K562 (cell line): ENCODE results near the gene CAMK2G. TPM values are rescaled to one million over a fixed set of nuclear protein-coding genes. Genes with fewer than 3 reads are reported as not detected.
A peak's percentile ranks its signal among the peaks of the same experiment; 100 is the strongest.

Source experiments
- CTCF ChIP-seq, 3 experiments: IDR thresholded peaks in 2 of 3; conservative IDR thresholded peaks in 1 of 3; 2 replicates each; pipeline ENCODE4 v1.5.1; 2011 to 2012; ENCODE audit warnings: low read length in 3 of 3, mild to moderate bottlenecking in 3 of 3, control low read depth in 2 of 3, improper control_type of control experiment in 1 of 3, inconsistent platforms in 1 of 3, low read depth in 1 of 3, mixed read lengths in 1 of 3, moderate library complexity in 1 of 3; ENCODE audit not compliant: insufficient read depth in 2 of 3
- DLX4 ChIP-seq: fragments of 250-450 bp; sonication (Bioruptor Pico); IDR thresholded peaks from 2 replicates; pipeline ENCODE4 v1.6.1; 2021; ENCODE audit warnings: mild to moderate bottlenecking
- EP400 ChIP-seq: fragments of 450-650 bp; IDR thresholded peaks from 2 replicates; pipeline ENCODE4 v1.6.1; 2017; ENCODE audit warnings: antibody characterized with exemption, mild to moderate bottlenecking, moderate library complexity
- EZH2 ChIP-seq: IDR thresholded peaks from 2 replicates; pipeline ENCODE4 v1.6.1; 2012; ENCODE audit warnings: low read depth, mild to moderate bottlenecking, inconsistent platforms, low read length, borderline replicate concordance
- ILK ChIP-seq: fragments of 450-650 bp; IDR thresholded peaks from 2 replicates; pipeline ENCODE4 v1.6.1; 2016; ENCODE audit warnings: missing genetic modification characterization, low read depth, mild to moderate bottlenecking, missing compliant biosample characterization, moderate library complexity, borderline replicate concordance
- KAT8 ChIP-seq: fragments of 450-650 bp; IDR thresholded peaks from 2 replicates; pipeline ENCODE4 v1.6.1; 2016; ENCODE audit warnings: low read depth, mild to moderate bottlenecking
- KDM5B ChIP-seq: fragments of 200-600 bp; sonication (generic); IDR thresholded peaks from 2 replicates; pipeline ENCODE4 v1.6.1; 2012; ENCODE audit warnings: low read depth, mild to moderate bottlenecking, moderate library complexity, low read length, control low read depth, inconsistent platforms; ENCODE audit not compliant: insufficient replicate concordance
- LCOR ChIP-seq: sonication (generic); formaldehyde crosslinking; IDR thresholded peaks from 2 replicates; pipeline ENCODE4 v1.8.0; 2022; ENCODE audit warnings: mild to moderate bottlenecking, missing genetic modification reagents
- PHTF2 ChIP-seq: fragments of 250-450 bp; sonication (Bioruptor Pico); IDR thresholded peaks from 2 replicates; pipeline ENCODE4 v1.5.0; 2021; ENCODE audit warnings: mild to moderate bottlenecking
- PPARD ChIP-seq: fragments of 250-450 bp; sonication (Bioruptor Pico); IDR thresholded peaks from 2 replicates; pipeline ENCODE4 v1.8.0; 2022; ENCODE audit warnings: inconsistent platforms, mild to moderate bottlenecking, moderate library complexity
- RBM14 ChIP-seq: fragments of 200-400 bp; formaldehyde crosslinking; IDR thresholded peaks from 2 replicates; pipeline ENCODE4 v1.6.1; 2018; ENCODE audit warnings: low read depth, mild to moderate bottlenecking, low read length, moderate library complexity, borderline replicate concordance; ENCODE audit not compliant: insufficient read depth
- RBM22 ChIP-seq: fragments of 200-400 bp; formaldehyde crosslinking; IDR thresholded peaks from 2 replicates; pipeline ENCODE4 v1.6.1; 2018; ENCODE audit warnings: low read length, low read depth; ENCODE audit not compliant: poor library complexity, severe bottlenecking
- TCFL5 ChIP-seq: fragments of 250-450 bp; sonication (Bioruptor Pico); conservative IDR thresholded peaks from 2 replicates; pipeline ENCODE4 v1.6.1; 2021; ENCODE audit warnings: mild to moderate bottlenecking, moderate library complexity, matching md5 sums
- ZBTB26 ChIP-seq: fragments of 450-650 bp; formaldehyde crosslinking; IDR thresholded peaks from 2 replicates; pipeline ENCODE4 v1.4.0; 2022; ENCODE audit warnings: missing genetic modification characterization
- ZBTB7A ChIP-seq: IDR thresholded peaks from 2 replicates; pipeline ENCODE4 v1.6.1; 2011; ENCODE audit warnings: low read depth, mild to moderate bottlenecking, low read length, moderate library complexity, borderline replicate concordance; ENCODE audit not compliant: control insufficient read depth
- ZKSCAN1 ChIP-seq: fragments of 150-350 bp; IDR thresholded peaks from 2 replicates; pipeline ENCODE4 v1.6.1; 2016; ENCODE audit warnings: low read depth, low read length
- ZNF584 ChIP-seq: fragments of 200-800 bp; sonication (Bioruptor generic); IDR thresholded peaks from 2 replicates; pipeline ENCODE4 v1.6.1; 2016; ENCODE audit warnings: low read depth, mild to moderate bottlenecking, missing genetic modification characterization, missing compliant biosample characterization
- ZNF644 ChIP-seq: fragments of 200-800 bp; sonication (Bioruptor generic); IDR thresholded peaks from 2 replicates; pipeline ENCODE4 v1.6.1; 2016; ENCODE audit warnings: low read depth, missing genetic modification characterization, missing compliant biosample characterization
- polyA plus RNA-seq, 8 experiments: library from polyadenylated mRNA; depleted of rRNA in 4 of 8; stranded (reverse) in 5 of 8; unstranded in 3 of 8; fragments of >200 nt; fragmentation: Nextera tagmentation in 2 of 8; fragmentation: Illumina TruSeq in 1 of 8; extraction: Ambion mirVana in 2 of 8; extraction: Trizol in 1 of 8; gene quantifications; 2 replicates each; pipeline versions ENCODE4 v1.2.1 to v1.2.3, GENCODE V29; 2011 to 2014; ENCODE audit warnings: inconsistent platforms in 1 of 8, missing spikeins in 1 of 8
- total RNA-seq, 7 experiments: library from RNA; depleted of rRNA in 6 of 7; stranded (reverse); fragments of >200 nt in 6 of 7; fragmentation: Illumina TruSeq in 2 of 7; extraction: Trizol in 2 of 7; gene quantifications; 2 replicates each; pipeline versions ENCODE4 v1.2.1 to v1.2.3, GENCODE V29; 2011 to 2021; ENCODE audit warnings: low replicate concordance in 1 of 7
- TF ChIP-seq, protein P1 (sequence below): fragments of 450-650 bp; formaldehyde crosslinking; IDR thresholded peaks from 2 replicates; pipeline ENCODE4 v1.4.0; 2020; ENCODE audit warnings: mild to moderate bottlenecking, moderate library complexity
- TF ChIP-seq, protein P2 (sequence below): sonication (generic); formaldehyde crosslinking; IDR thresholded peaks from 2 replicates; pipeline ENCODE4 v1.8.1; 2023; ENCODE audit warnings: mild to moderate bottlenecking, missing genetic modification reagents, moderate library complexity

Gene CAMK2G
- total and polyA plus RNA-seq, 9 of the 15 experiments (the other 6 are each of a cell fraction or from before 2014, with no cell fraction given): 9.0 to 37.9 (median 32.6) TPM

- TF ChIP-seq ILK (tag) (no peak), ZNF584 (0 out of 2 replicates have a peak, but pooled peaks have one; percentile 55), RBM14 (no peak), ZNF644 (no peak), ZKSCAN1 (peak; percentile 67; the same call in 1 of the 2 replicates), LCOR (peak; percentile 87; the same call in 1 of the 2 replicates), PHTF2 (no peak), TCFL5 (CRISPR knock-in tag) (no peak), EP400 (peak; percentile 92), DLX4 (CRISPR knock-in tag) (no peak), ZBTB7A (peak; percentile 95), KDM5B (peak; percentile 93), RBM22 (no peak), EZH2 (no peak), KAT8 (no peak), ZBTB26 (no peak), PPARD (CRISPR knock-in tag) (no peak), CTCF (IDR thresholded peaks at IDR 0.05 in 2 of 3, conservative IDR thresholded peaks at IDR 0.05 in 1 of 3; ENCODE audit: insufficient read depth in 2 of 3, low read depth in 1 of 3, low read length in 3 of 3) (no peak; a peak in 1 of 6 replicates)
- TF ChIP-seq, protein P1, sequence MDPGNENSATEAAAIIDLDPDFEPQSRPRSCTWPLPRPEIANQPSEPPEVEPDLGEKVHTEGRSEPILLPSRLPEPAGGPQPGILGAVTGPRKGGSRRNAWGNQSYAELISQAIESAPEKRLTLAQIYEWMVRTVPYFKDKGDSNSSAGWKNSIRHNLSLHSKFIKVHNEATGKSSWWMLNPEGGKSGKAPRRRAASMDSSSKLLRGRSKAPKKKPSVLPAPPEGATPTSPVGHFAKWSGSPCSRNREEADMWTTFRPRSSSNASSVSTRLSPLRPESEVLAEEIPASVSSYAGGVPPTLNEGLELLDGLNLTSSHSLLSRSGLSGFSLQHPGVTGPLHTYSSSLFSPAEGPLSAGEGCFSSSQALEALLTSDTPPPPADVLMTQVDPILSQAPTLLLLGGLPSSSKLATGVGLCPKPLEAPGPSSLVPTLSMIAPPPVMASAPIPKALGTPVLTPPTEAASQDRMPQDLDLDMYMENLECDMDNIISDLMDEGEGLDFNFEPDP (CRISPR knock-in tag): no peak
- TF ChIP-seq, protein P2, sequence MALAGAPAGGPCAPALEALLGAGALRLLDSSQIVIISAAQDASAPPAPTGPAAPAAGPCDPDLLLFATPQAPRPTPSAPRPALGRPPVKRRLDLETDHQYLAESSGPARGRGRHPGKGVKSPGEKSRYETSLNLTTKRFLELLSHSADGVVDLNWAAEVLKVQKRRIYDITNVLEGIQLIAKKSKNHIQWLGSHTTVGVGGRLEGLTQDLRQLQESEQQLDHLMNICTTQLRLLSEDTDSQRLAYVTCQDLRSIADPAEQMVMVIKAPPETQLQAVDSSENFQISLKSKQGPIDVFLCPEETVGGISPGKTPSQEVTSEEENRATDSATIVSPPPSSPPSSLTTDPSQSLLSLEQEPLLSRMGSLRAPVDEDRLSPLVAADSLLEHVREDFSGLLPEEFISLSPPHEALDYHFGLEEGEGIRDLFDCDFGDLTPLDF (CRISPR knock-in tag): no peak; the same call in 1 of the 2 replicates
Measured at GRCh38 chr10:73781879-73782748, 92.2 kb downstream of the CAMK2G start, which contains the start of gene CHCHD1 (continued).
